Fibroblast of villous mesenchyme (primary cell): ENCODE data around the gene MIGA1. TPM values are rescaled to one million over a fixed set of nuclear protein-coding genes. Genes with fewer than 3 reads are reported as not detected.
"Not testable (repeated sequence)": the region's sequence is repeated elsewhere in the genome, so short reads cannot be mapped to it uniquely, and the experiment has no call there.

Experiments used
- DNase-seq: peaks from one replicate; pipeline ENCODE4 v3.0.0-alpha.2; 2010; ENCODE audit warnings: low read depth
- H3K4me3 ChIP-seq: 2 replicates; pipeline ENCODE4 v1.5.1; 2011; ENCODE audit warnings: low read depth, mild to moderate bottlenecking, low read length
- total RNA-seq: library from RNA; depleted of rRNA; stranded (reverse); fragments of >200 nt; gene quantifications from 2 replicates; pipeline ENCODE4 v1.2.3, GENCODE V29; 2012
- TF ChIP-seq, protein P1 (sequence below): IDR thresholded peaks from 2 replicates; pipeline ENCODE4 v1.5.1; 2012; ENCODE audit warnings: low read depth, mild to moderate bottlenecking, low read length; ENCODE audit not compliant: insufficient read depth

The MIGA1 gene
- 10.0 and 16.8 TPM in 2 replicates for total RNA-seq

GRCh38 chr1:77779529-77780281, at the start of gene MIGA1:
MIGA1 (plus strand) TSS chr1:77779649; CDS start chr1:77783253, 3,604 bp downstream.
- TF ChIP-seq, protein P1, sequence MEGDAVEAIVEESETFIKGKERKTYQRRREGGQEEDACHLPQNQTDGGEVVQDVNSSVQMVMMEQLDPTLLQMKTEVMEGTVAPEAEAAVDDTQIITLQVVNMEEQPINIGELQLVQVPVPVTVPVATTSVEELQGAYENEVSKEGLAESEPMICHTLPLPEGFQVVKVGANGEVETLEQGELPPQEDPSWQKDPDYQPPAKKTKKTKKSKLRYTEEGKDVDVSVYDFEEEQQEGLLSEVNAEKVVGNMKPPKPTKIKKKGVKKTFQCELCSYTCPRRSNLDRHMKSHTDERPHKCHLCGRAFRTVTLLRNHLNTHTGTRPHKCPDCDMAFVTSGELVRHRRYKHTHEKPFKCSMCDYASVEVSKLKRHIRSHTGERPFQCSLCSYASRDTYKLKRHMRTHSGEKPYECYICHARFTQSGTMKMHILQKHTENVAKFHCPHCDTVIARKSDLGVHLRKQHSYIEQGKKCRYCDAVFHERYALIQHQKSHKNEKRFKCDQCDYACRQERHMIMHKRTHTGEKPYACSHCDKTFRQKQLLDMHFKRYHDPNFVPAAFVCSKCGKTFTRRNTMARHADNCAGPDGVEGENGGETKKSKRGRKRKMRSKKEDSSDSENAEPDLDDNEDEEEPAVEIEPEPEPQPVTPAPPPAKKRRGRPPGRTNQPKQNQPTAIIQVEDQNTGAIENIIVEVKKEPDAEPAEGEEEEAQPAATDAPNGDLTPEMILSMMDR: no peak
- peak; percentile 89 for DNase-seq

GRCh38 chr1:77732090-77732489, 47.4 kb upstream of the MIGA1 start:
- TF ChIP-seq, protein P1: no peak
- no peak overlapping the region for H3K4me3 ChIP-seq
- no peak for DNase-seq

More at GRCh38 chr1:77779529-77780281, at the start of gene MIGA1:
- peak within 1 kb of the TSS; percentile 87 for H3K4me3 ChIP-seq

- H3K4me3 ChIP-seq: no peak overlapping the region
- TF ChIP-seq, protein P1: no peak
- no peak for DNase-seq
Measured at GRCh38 chr1:77739235-77739634, 40.2 kb upstream of the MIGA1 start.

GRCh38 chr1:77741316-77741715, 38.1 kb upstream of the MIGA1 start:
- no peak overlapping the region for H3K4me3 ChIP-seq

GRCh38 chr1:77742011-77742555, 37.4 kb upstream of the MIGA1 start:
- TF ChIP-seq, protein P1: no peak
- no peak for DNase-seq
- no peak overlapping the region for H3K4me3 ChIP-seq

More at GRCh38 chr1:77741316-77741715, 38.1 kb upstream of the MIGA1 start:
- DNase-seq: no peak
- TF ChIP-seq, protein P1: no peak

DNA sequence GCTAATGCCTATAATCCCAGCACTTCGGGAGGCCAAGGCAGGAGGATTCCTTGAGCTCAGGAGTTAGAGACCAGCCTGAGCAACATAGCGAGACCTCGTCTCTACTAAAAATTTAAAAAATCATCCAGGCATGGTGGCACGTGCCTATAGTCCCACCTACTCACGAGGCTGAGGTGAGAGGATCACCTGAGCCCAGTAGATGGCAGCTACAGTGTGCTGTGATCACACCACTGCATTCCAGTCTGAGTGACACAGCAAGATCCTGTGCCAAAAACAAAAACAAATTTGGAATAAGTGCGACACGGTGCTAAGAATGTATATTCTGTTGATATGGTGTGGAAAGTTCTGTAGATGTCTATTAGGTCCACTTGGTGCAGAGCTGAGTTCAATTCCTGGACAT, 34.9 kb upstream of the MIGA1 start:
- no peak overlapping the region for H3K4me3 ChIP-seq
- no peak for DNase-seq
- TF ChIP-seq, protein P1: no peak

DNA sequence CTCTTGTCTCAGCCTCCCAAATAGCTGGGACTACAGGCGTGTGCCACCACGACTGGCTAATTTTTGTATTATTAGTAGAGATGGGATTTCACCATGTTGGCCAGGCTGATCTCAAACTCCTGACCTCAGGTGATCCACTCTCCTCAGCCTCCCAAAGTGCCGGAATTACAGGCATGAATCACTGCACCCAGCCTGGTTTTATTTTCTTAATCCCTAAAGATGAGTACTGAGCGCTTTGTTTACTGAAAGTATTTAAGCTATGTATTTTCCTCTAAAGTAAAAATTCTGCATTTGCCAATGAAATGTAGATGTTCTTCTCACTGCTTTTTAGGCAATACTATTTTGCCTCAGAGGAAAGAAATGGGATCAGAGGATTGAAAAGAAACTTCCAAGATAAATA, 30.0 kb upstream of the MIGA1 start:
- DNase-seq: peak; percentile 37
- H3K4me3 ChIP-seq: not testable (repeated sequence)
